Bone marrow (tissue), 2 donors: Measurements from ENCODE around the gene DIAPH3.

ENCODE experiments used
- DNase-seq, 2 donors: peaks; one replicate each; lab custom pipeline; 2025; lab: John Stamatoyannopoulos, UW

The DIAPH3 gene

DNA sequence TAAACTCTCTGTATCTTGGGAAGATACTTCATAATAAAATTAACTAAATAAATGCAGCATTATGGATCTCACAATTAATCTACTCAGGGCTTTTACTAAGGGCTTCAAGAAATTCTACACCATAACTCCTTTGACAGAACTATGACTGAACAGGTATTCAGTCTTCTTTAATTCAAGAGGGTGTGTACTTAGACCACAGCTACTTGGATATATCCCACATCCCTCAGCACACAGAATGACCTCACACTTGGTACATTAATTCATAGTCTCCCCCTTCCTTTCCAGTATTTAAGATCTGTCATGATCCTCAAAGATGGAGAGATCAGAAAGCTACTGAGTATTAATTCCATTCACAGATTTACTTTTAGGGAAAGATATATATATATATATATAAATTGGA lies 11.6 kb downstream of the DIAPH3 start:
- no peak for DNase-seq

DNA sequence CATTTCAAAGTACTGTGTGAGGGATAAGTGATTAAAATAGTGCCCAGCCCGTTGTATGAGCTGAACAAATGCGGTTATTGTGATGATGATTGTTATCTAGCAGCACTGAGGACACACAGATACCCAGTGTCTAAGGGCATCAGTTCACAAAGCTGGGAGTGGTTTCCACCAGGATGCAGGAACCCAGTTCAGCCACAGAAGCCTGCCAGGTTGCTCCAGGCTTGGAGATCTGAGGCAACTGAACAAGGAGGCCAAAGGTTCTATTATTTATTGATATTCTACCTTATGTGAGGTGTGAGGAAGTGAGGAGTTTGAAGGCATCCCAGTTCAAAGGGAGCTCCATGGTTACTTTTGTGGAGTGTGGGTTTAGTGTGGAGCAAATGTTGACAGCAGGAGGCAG lies 13.2 kb downstream of the DIAPH3 start:
- no peak for DNase-seq

DNA sequence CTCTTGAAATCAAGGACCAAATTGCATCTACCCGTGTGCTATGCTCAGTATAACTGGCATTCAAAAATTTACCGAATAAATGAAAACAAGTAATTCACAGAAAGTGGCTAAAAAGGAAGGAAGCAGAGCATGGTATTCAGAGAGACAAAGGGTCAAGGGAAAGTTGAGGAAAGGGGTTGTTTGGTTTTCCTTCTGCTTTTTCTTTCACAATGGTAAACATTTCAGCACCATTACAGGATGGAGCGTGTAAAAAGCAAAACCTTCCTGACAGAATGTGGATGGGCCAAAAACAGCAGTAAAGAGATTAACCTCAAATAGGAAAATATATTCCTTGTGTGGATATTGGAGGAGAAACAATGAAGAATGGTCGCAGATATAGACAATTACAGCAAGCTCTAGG lies 14.8 kb downstream of the DIAPH3 start:
- DNase-seq = no peak

DNA sequence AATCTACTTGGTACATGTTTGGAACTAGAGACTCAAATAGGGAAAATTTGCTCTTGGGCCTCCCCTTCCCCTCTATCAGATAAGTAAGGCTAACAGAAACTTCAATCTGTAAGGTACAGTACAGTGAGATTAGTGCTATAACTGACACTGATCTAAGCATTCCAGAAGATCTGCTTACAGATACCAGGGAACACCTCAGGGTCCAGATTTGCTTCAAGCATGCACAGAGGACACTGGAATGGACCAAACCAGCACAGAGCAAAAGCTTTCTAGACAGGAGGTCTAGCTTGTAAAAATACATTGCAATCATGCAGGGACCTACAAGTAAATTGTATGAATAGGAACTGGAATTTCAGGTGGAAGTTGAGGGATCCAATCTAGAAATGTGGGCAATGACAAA lies 16.4 kb downstream of the DIAPH3 start:
- DNase-seq = no peak

DNA sequence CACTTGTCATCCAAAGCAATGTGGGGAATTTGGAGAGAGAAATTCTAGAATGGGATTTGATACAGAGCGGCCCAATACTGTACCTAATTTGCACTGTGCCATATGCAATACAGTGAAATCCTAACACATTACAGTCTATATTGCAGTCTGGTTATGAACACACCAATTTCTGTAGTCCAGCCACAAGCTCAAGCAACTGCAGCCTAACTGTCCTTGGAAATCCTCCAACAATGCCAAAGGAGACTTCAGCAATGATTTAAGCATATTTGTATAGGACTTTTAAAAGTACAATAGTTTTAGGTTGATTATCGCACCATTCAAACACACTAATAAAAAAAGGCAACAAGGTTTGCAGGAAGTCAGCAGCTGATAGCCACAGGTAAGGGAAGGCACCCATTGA lies 17.3 kb downstream of the DIAPH3 start:
- no peak for DNase-seq

DNA sequence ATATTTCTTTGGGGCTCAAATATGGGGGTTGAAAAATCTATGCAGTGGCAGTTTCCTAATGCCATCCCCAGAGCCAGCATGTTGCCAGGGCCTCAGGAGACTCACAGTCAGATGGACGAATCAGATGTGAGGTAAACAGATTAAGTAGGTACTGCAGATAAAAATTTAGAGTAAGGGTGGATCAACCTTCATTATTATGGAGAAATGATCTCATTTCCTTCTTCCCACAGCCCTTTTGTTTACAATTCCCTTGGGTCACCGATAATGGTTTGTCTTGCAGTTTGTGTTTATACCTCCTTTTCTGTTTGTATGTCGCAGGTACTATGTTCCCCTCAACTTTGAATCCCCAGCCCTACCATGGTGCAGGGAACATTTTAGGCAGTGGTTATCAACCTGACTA lies 20.0 kb downstream of the DIAPH3 start:
- no peak for DNase-seq

DNA sequence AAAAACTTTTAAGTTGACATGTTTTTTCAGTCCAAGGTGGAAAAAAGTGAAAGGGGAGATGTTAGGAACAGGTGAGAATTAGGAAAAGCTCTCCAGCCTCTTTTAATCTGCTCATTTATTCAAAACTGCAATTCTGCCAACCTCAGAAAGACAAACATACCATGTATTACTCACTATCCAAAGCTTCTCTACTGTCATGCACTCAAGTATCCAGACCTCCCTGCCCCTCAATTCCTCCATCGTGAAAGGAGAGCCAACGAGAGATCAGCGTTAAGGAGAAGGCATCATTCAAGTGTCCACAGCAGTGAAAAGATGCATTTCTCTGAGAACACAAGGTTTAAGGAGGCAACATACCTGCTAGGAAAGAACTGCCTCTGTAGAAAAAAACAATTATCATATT lies 24.5 kb downstream of the DIAPH3 start:
- DNase-seq = no peak

DNA sequence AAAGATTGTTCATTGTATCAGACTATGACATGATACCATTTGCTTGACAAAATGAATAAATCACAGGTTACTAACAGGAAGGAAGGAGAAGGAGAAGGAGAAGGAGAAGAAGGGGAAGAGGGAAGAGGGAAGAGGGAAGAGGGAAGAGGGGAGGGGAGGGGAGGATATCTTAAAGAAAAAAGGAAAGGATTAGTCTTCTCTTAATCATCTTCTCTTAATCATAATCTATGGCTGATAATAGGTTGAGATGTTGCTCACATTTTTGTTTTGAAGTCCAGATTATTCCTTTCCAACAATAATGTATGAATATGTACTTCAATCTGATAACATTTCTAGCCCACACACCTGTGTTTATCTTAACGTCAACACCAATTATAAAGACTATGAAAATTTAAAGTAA lies 25.1 kb downstream of the DIAPH3 start:
- no peak for DNase-seq

DNA sequence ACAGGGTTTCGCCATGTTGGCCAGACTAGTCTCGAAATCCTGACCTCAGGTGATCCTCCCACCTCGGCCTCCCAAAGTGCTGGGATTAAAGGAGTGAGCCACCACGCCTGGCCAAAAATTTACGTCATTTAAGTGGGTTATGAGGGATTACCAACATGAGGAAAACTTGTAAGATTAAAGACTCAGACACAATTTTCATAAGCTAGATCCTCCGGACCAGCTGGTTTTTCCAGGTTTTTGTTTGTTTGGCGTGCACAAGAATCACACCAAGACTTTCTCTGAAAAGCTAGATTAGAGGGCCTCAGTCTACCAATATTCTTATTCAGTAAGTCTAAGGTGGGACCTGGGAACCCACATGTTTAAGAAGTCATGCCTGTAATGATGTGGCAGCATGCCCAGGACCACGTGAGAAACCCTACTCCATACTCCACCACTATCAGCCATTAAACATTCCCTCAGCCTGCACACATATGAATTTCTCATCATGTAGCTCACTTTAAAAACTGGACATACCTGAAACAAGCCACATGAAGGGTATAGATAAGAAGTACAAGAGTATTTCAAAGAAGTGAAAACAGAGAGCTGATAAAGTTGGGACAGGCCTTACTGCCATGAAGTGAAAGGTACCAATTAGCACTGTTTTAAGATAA lies 25.7 kb downstream of the DIAPH3 start:
- DNase-seq = no peak

DNA sequence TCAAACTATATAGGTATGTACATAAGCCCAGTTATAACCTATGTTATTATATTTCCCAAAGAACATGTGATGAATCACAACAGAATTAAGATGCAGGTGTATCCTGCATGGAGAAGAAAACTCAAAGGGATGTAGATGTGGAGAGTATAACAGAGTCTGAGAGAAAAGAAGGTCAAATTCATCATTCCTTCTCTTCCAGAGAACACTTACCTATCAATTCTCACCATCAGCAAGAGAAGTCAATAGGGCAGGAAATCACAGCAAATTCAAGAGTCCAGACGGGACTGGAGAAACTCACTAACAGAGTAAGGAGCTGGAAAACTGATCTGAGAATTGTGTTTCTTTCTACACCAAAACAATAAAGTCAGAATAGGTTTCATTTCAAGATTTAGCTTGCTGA lies 28.4 kb downstream of the DIAPH3 start:
- DNase-seq = no peak

DNA sequence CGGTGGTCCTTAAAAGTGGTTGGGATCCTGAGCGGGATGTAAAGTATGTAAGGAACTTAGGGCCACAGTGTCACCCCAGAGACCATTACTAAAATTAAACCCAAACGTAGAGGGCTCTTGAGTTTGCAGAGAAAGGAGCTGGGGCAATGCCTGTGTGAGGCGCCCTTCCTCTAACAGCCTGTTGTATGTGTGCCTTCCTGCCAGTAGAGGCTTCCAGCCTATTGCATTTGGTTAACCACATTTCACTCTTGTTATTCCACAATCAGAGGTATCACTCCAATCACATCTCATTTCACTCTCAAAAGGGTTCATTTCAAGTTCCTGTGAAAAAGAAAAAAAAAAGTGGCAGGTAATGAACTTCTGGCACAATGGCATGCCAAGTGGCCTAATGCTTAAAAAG lies 29.4 kb downstream of the DIAPH3 start:
- no peak for DNase-seq

DNA sequence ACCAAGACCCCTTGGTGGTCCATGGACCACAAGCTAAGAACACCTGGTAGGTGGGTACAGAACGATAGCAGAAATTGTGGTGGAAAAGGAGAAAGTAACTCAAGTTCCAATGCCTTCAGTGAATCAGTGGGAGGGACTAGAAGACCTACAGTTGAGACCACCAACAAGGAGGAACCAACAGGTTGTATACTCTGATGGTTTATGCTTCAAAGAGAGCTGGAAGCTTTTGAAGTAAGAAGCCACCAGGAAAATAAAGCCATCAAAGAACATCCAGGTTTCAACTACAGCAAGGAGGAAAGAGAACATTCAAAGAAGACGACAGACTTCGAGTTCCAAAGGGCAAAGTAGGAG lies 42.4 kb downstream of the DIAPH3 start:
- DNase-seq = no peak

DNA sequence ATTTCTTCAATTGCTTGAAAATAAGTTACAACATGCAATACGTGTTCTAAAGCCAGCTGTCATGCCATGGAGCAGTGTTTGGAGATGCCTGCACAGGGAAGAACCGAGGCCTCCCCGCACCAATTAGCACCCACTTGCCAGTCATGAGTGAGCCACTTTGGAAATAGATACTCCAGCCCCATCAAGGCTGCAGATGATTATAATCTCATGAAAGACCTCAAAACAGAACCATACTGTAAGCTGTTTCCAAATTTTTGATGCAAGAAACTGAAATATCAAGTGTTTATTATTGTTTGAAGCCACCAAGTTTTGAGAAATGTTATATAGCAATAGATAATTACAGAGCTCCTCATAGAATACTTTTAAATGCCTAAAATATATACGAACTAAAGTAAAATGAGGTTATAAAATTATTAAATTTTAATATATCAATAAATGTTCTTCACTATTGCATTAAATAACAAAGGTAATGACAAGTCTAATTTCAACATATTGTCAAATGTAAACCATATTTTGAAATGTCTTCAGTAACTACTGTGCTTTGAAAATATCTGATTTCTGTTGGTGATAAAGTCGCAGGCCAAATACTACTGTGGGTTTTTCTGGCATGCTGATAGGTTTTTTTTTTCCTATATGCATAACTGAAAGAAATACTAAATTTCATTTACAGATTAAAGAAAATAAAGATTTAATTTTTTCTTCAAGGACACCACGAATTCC lies 43.0 kb downstream of the DIAPH3 start:
- no peak for DNase-seq

DNA sequence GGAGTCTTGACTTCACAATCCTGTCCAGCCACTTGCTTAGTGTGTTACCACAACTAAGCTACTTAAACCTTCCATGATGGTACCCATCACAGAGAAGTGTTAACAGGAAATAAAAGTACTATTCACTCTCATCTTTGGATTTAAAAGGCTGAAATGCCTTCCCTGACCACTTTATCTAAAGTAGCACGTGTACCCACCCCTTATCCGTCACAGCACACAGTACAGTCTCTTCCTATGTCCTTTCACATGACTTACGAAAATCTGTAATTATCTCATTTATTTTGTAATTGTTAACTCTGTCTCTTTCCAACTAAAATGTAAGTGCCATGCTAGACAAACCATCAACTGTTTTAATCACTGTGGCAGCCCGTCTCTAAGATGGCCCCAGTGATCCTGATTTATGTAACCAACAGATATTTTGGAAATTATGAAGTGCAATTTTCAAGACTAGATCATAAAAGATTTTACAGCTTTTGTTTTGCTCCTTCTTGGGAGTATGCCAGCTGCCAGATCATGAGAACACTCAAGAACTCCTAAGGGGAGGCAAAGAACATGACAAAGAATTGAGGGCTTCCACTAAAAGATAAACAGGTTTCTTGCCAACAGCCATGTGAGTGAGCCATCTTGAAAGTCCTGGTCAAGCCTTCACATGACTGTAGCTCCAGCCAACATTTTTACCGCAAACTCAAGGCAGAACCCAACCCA lies 44.9 kb downstream of the DIAPH3 start:
- DNase-seq = no peak

DNA sequence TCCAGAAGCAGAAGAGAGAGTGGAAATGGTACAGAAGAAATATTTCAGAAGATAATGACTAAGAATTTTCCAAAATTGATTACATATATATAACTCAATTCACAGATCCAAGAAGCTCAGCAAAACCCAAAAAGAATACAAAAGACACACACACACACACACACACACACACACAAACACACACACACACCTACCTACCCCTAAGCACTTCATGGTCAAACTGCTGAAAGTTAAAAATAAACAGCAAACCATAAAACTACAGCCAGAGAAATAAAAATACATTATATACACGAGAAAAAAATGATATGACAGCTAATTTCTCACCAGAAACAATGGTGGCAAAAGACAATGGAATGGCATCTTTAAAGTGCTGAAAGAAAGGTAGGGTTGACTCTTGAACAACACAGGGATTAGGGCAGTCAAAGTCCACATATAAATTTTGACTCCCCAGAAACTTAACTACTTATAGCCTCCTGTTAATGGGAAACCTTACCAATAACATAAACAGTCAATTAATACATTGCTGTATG lies 49.2 kb downstream of the DIAPH3 start:
- DNase-seq = no peak

DNA sequence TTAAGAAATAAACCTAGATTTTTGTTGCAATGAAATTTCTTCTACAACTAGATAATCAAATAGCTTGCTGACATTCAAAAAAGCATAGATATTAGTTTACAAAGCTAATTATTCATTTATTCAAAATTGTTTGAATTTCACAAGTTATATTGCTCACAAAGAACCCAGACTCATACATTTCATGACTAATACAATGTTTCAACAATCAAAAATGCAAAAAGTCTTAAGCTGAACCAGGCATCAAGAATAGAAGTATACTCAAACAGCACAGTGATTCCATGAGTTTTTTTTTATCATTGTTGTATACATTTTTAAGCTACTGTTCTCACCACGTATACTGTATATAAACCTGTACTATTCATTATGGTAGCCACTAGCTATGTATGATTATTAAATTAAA lies 51.0 kb downstream of the DIAPH3 start:
- no peak for DNase-seq

DNA sequence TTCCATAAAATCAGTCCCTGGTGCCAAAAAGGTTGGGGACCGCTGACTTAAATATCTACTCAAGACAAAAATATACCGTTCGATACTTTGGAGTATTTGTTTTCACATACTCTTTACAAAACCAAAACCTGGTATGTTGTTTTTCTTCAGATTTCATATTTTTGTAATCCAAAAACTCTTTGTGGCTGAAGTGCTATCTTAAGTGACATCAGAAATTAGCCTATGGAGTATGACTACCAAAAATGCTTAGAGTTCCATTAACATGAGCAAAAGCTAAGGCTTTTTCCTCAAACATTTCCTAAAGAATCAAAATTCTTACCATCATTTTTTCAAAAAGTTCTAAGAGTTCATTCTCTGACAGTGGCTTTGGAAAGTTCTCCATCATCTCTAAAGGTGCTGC lies 52.0 kb downstream of the DIAPH3 start:
- no peak for DNase-seq

DNA sequence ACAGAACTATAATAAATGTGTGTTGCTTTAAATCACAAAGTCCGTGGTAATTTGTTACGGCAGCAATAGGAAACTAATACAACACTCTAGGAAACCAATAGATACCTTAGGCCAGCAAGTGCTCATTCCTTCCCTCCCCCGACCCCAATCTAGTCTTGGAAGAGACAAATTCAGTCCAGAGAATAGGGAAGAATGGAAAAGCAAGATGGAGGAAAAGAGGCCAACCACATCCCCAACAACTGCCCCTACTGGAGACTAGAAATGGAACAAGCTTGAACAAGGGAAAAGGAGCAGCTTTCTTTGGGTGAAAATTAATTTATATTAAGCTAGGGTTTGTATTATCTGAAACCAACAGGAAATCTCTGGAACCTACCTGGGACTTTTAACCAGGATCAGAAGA lies 54.4 kb downstream of the DIAPH3 start:
- DNase-seq = no peak

DNA sequence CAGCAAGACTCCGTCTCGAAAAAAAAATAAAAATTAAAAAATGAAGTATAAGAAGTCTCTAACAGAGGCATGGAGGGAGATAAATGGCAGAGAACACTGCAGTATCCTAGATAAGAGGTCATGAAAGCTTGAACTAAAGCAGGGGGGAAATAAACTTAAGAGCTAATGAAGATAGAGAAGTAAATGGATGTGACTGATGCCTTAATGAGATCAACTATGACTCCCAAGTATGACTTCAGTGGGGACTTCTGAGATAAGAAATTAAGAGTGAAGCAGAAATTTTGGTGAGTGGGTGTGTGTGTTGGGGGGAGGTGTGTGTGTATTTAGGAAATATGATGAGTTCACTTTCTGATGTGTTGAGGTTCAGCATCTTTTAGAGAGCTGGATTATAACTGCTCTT lies 55.1 kb downstream of the DIAPH3 start:
- DNase-seq = no peak

DNA sequence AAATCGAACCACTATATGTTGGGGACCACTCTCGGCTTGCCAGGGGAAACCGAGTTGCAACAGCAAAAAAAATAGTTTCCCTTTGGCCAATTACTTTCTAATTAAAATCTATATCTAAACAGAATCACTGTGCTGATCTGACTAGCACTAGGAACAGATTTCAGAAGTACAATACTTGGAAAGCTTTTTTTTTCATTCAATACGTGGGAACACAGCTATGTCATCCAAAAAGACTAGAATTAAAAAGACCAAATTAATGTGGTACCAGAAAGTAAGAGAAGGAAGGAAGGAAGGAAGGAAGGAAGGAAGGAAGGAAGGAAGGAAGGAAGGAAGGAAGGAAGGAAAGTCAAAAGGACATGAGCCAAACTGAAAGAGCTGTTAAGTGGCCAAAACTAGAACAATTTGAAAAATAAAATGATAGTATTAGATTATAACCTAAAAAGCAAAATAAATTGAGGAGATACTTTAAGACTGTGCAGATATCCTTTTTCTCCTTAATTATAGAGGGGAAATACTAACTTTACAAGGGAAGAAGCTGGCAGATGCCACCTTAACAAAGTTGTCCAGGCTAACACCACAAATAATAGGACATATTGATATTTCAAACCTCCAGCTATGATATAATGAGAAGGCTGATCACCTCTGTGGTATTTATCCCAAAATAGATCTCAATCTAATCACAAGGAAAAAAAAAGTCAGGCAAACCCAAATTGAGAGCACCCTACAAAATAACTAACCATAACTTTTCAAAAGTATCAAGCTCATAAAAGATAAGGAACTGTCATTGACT lies 63.9 kb downstream of the DIAPH3 start:
- DNase-seq = no peak

DNA sequence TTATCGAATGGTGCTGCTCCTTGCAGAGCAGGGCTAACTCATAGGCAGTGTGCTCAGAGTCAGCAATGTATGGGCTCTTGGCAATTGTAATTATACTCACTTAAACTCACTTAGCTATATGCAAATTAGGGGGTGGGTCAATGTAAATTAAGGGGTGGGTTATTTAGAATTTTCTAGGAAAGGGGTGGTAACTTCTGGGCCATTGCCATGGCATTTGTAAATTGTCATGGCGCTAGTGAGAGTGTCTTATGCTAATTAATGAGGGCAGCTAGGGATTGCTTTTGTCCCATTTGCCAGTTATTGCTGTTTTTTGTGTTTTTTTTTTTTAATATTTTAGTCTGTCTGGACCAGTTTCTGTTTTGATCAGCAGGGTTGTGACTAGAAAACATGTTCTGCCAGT lies 68.4 kb downstream of the DIAPH3 start:
- no peak for DNase-seq

DNA sequence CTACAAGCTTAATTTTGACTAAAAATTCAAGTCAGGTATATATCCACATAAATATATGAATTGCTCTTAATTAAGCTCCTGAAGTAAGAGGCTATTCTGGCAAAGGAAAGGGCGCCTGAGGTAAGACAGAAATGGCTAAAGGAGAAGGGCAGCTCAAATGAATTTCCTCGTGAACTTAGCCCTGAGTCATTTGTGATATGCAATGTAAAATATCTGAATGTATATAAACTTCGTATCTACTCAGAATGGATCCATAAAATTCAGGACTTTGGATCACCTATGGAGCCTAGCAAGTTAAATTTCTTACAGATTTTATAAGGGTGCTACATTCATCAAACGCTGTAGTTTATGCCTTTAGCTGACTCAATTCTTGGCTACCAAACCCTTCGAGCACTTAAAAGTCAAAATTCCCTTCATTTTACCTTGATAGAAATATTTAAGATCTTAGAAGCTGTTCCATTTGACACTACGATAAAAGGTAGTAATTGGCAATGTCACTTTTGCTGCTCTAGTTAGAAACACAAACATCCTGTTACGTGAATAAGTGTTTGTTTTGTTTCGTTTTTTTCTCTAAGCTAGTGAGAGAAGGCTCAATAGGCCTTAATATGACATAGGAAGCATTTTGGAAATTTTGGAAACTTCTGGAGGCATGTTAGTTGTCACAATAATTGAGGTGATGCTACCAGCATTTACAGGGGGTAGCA lies 69.2 kb downstream of the DIAPH3 start:
- DNase-seq = no peak
